HCT116 (cell line): ENCODE data around the gene KRTAP10-9. TPM values are rescaled to one million over a fixed set of nuclear protein-coding genes. Genes with fewer than 3 reads are reported as not detected.

Experiments
- ATAC-seq: fragments of 200-7000 bp; cut with Tn5 transposase; 2 replicates; pipeline ENCODE4 v1.9.1; 2020; ENCODE audit warnings: mild to moderate bottlenecking, moderate library complexity
- BruUV-seq: library from RNA; stranded (reverse); fragments of 400-500 nt; replicated peaks from 2 replicates; lab custom pipeline; 2021; lab: Mats Ljungman, UMichigan
- CTCF ChIA-PET: fragments of 300-600 bp; sonication (Branson Sonifier 250); formaldehyde crosslinking; loops from one replicate; lab custom pipeline; 2021; ENCODE audit warnings: antibody characterized with exemption; lab: Charles Lee
- POLR2A ChIA-PET: fragments of 300-600, 350-600 bp; sonication (Branson Sonifier 250); formaldehyde crosslinking; loops from one replicate; lab custom pipeline; 2021; ENCODE audit warnings: antibody characterized with exemption; lab: Charles Lee
- RAD21 ChIA-PET, 2 experiments: fragments of 300-600 bp; sonication (Branson Sonifier 250); formaldehyde crosslinking; loops; one replicate each; lab custom pipeline; 2023; ENCODE audit warnings: low total read pairs in 2 of 2; ENCODE audit not compliant: uncharacterized antibody in 2 of 2, unreplicated experiment in 2 of 2, low non-redundant PET in 1 of 2; lab: Charles Lee
- DNase-seq: peaks from one replicate; pipeline ENCODE4 v3.0.0-alpha.2; 2010; ENCODE audit warnings: low read depth, low spot score
- H2AFZ ChIP-seq: fragments of 200-600 bp; shearing (Covaris generic), sonication (generic); 2 replicates; pipeline ENCODE4 v1.6.1; 2017; ENCODE audit warnings: low read depth, mixed run types, mixed read lengths, antibody characterized with exemption, low read length; ENCODE audit not compliant: poor library complexity, severe bottlenecking
- H3K27ac ChIP-seq: 2 replicates; pipeline ENCODE4 v1.5.1; 2012; ENCODE audit warnings: low read depth, low read length
- H3K27me3 ChIP-seq: fragments of 200-600 bp; sonication (generic); 2 replicates; pipeline ENCODE4 v1.6.1; 2016; ENCODE audit warnings: mixed run types, low read length, mixed read lengths; ENCODE audit not compliant: insufficient read depth
- H3K36me3 ChIP-seq, 2 experiments: fragments of 200-500 bp in 1 of 2; fragments of 200-600 bp in 1 of 2; sonication (Bioruptor generic) in 1 of 2; sonication (generic) in 1 of 2; 2 replicates each; pipeline versions ENCODE4 v1.5.1 to v1.6.1; 2014 to 2016; ENCODE audit warnings: low read length in 2 of 2, inconsistent platforms in 1 of 2, mixed read lengths in 1 of 2, mixed run types in 1 of 2; ENCODE audit not compliant: insufficient read depth in 2 of 2, control insufficient read depth in 1 of 2
- H3K4me1 ChIP-seq, 2 experiments: fragments of 200-600 bp in 1 of 2; sonication (generic) in 1 of 2; 2 replicates each; pipeline versions ENCODE4 v1.5.1 to v1.6.1; 2012 to 2017; ENCODE audit warnings: low read length in 2 of 2, inconsistent platforms in 1 of 2, mild to moderate bottlenecking in 1 of 2, mixed read lengths in 1 of 2, mixed run types in 1 of 2, moderate library complexity in 1 of 2; ENCODE audit not compliant: insufficient read depth in 2 of 2, control insufficient read depth in 1 of 2
- H3K4me2 ChIP-seq: fragments of 200-600 bp; sonication (generic); 2 replicates; pipeline ENCODE4 v1.6.1; 2017; ENCODE audit warnings: mixed run types, low read length, mixed read lengths
- H3K4me3 ChIP-seq, 2 experiments: fragments of 200-600 bp in 1 of 2; sonication (generic) in 1 of 2; replicated peaks in 1 of 2; 2 replicates each; pipeline ENCODE4 v1.5.1; 2011 to 2016; ENCODE audit warnings: low read length in 2 of 2, control low read depth in 1 of 2, low read depth in 1 of 2, mild to moderate bottlenecking in 1 of 2, mixed read lengths in 1 of 2, mixed run types in 1 of 2
- H3K79me2 ChIP-seq: fragments of 200-600 bp; sonication (generic); 2 replicates; pipeline ENCODE4 v1.6.1; 2017; ENCODE audit warnings: mild to moderate bottlenecking, mixed run types, low read length, moderate library complexity, mixed read lengths; ENCODE audit not compliant: insufficient read depth
- H3K9ac ChIP-seq: fragments of 200-600 bp; sonication (generic); 2 replicates; pipeline ENCODE4 v1.6.1; 2016; ENCODE audit warnings: low read length, mixed read lengths
- H3K9me2 ChIP-seq: fragments of 200-600 bp; sonication (generic), shearing (Covaris generic); 2 replicates; pipeline ENCODE4 v1.6.1; 2017; ENCODE audit warnings: mixed run types, mild to moderate bottlenecking, moderate library complexity; ENCODE audit not compliant: insufficient read depth
- H3K9me3 ChIP-seq, 2 experiments: fragments of 200-500 bp in 1 of 2; fragments of 200-600 bp in 1 of 2; sonication (Bioruptor generic) in 1 of 2; sonication (generic) in 1 of 2; 2 replicates each; pipeline ENCODE4 v1.6.1; 2014 to 2017; ENCODE audit warnings: low read length in 2 of 2, mixed read lengths in 2 of 2, inconsistent platforms in 1 of 2, low read depth in 1 of 2, mild to moderate bottlenecking in 1 of 2, mixed run types in 1 of 2, moderate library complexity in 1 of 2; ENCODE audit not compliant: control insufficient read depth in 1 of 2, insufficient read depth in 1 of 2
- H4K20me1 ChIP-seq: fragments of 200-600 bp; sonication (generic), shearing (Covaris generic); 2 replicates; pipeline ENCODE4 v1.6.1; 2017; ENCODE audit warnings: mixed run types, mild to moderate bottlenecking, moderate library complexity; ENCODE audit not compliant: insufficient read depth
- ATF3 ChIP-seq: IDR thresholded peaks from 2 replicates; pipeline ENCODE4 v1.6.1; 2012
- CBX3 ChIP-seq: IDR thresholded peaks from 2 replicates; pipeline ENCODE4 v1.6.1; 2012; ENCODE audit warnings: low read depth
- ELF1 ChIP-seq: IDR thresholded peaks from 2 replicates; pipeline ENCODE4 v1.6.1; 2012; ENCODE audit warnings: low read depth, borderline replicate concordance
- EZH2phosphoT487 ChIP-seq: fragments of 200-600 bp; IDR thresholded peaks from 2 replicates; pipeline ENCODE4 v1.6.1; 2018; ENCODE audit warnings: antibody characterized with exemption, borderline replicate concordance
- FOSL1 ChIP-seq: IDR thresholded peaks from 2 replicates; pipeline ENCODE4 v1.6.1; 2012; ENCODE audit warnings: low read depth
- JUND ChIP-seq: IDR thresholded peaks from 2 replicates; pipeline ENCODE4 v1.6.1; 2012
- POLR2A ChIP-seq: IDR thresholded peaks from 2 replicates; pipeline ENCODE4 v1.7.0; 2011; ENCODE audit warnings: borderline replicate concordance; ENCODE audit not compliant: insufficient read depth, insufficient read length; ENCODE audit errors: extremely low read depth
- RAD21 ChIP-seq: IDR thresholded peaks from 2 replicates; pipeline ENCODE4 v1.6.1; 2012; ENCODE audit warnings: low read depth, mild to moderate bottlenecking
- SP1 ChIP-seq: IDR thresholded peaks from 2 replicates; pipeline ENCODE4 v1.6.1; 2012; ENCODE audit warnings: low read depth
- TCF7L2 ChIP-seq: IDR thresholded peaks from 2 replicates; pipeline ENCODE4 v1.7.0; 2011; ENCODE audit warnings: borderline replicate concordance, inconsistent platforms; ENCODE audit not compliant: insufficient read depth, insufficient read length; ENCODE audit errors: extremely low read depth
- ZFX ChIP-seq: fragments of 450-650 bp; IDR thresholded peaks from 2 replicates; pipeline ENCODE4 v1.6.1; 2017
- intact Hi-C: fragments of 100-400 bp; cut with micrococcal nuclease; formaldehyde crosslinking; loops from 2 replicates; pipeline ENCODE4 v1.10.0; 2022
- total RNA-seq: library from RNA; stranded (reverse); gene quantifications from one replicate; pipeline ENCODE4 v1.2.1, GENCODE V29; 2021; ENCODE audit not compliant: unreplicated experiment
- TF ChIP-seq, protein P1 (sequence below), 3 experiments: fragments of 200-600 bp in 1 of 3; sonication (generic) in 1 of 3; IDR thresholded peaks in 2 of 3; conservative IDR thresholded peaks in 1 of 3; 2 replicates each; pipeline ENCODE4 v1.5.1; 2012 to 2017; ENCODE audit warnings: low read depth in 2 of 3, low read length in 2 of 3, antibody characterized with exemption in 1 of 3, borderline replicate concordance in 1 of 3, control low read depth in 1 of 3, mild to moderate bottlenecking in 1 of 3, mixed read lengths in 1 of 3, mixed run types in 1 of 3, moderate library complexity in 1 of 3; ENCODE audit not compliant: insufficient read depth in 1 of 3
- TF ChIP-seq, protein P2 (sequence below): IDR thresholded peaks from 2 replicates; pipeline ENCODE4 v1.6.1; 2012
- TF ChIP-seq, protein P3 (sequence below): IDR thresholded peaks from 2 replicates; pipeline ENCODE4 v1.6.1; 2011; ENCODE audit warnings: mild to moderate bottlenecking, low read length, moderate library complexity; ENCODE audit not compliant: insufficient replicate concordance; ENCODE audit errors: extremely low read depth

The KRTAP10-9 gene
- total RNA-seq, 1 experiment from 2014 or later, result not detected

GRCh38 chr21:44578371-44579055, 48.4 kb upstream of the KRTAP10-9 start:
- Histone ChIP-seq H3K27ac (no peak overlapping the region), H3K36me3 (no peaks in the 10 kb centered on the region), H3K4me2 (no peak overlapping the region), H3K27me3 (no peaks in the 10 kb centered on the region), H3K4me3 (no peak overlapping the region), H2AFZ (no peak overlapping the region), H3K79me2 (no peaks in the 10 kb centered on the region), H3K9me3 (peaks cover 0 to 4% of the 10 kb centered on the region in 2 experiments; a peak in 2 of 4 replicates), H3K4me1 (peaks cover 0 to 3% of the 10 kb centered on the region in 2 experiments; a peak in 1 of 4 replicates), H4K20me1 (no peaks in the 10 kb centered on the region), H3K9ac (no peak overlapping the region), H3K9me2 (no peaks in the 10 kb centered on the region)
- TF ChIP-seq ELF1 (no peak), POLR2A (no peak), RAD21 (no peak), CBX3 (no peak), SP1 (no peak), TCF7L2 (no peak), EZH2phosphoT487 (no peak), ATF3 (no peak), JUND (no peak), FOSL1 (no peak), ZFX (no peak)
- TF ChIP-seq, protein P1, sequence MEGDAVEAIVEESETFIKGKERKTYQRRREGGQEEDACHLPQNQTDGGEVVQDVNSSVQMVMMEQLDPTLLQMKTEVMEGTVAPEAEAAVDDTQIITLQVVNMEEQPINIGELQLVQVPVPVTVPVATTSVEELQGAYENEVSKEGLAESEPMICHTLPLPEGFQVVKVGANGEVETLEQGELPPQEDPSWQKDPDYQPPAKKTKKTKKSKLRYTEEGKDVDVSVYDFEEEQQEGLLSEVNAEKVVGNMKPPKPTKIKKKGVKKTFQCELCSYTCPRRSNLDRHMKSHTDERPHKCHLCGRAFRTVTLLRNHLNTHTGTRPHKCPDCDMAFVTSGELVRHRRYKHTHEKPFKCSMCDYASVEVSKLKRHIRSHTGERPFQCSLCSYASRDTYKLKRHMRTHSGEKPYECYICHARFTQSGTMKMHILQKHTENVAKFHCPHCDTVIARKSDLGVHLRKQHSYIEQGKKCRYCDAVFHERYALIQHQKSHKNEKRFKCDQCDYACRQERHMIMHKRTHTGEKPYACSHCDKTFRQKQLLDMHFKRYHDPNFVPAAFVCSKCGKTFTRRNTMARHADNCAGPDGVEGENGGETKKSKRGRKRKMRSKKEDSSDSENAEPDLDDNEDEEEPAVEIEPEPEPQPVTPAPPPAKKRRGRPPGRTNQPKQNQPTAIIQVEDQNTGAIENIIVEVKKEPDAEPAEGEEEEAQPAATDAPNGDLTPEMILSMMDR (IDR thresholded peaks at IDR 0.05 in 2 of 3, conservative IDR thresholded peaks at IDR 0.05 in 1 of 3; ENCODE audit: borderline replicate concordance in 1 of 3, insufficient read depth in 1 of 3, low read depth in 2 of 3, low read length in 2 of 3), result no peak
- TF ChIP-seq, protein P2, sequence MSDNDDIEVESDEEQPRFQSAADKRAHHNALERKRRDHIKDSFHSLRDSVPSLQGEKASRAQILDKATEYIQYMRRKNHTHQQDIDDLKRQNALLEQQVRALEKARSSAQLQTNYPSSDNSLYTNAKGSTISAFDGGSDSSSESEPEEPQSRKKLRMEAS, result no peak
- TF ChIP-seq, protein P3, sequence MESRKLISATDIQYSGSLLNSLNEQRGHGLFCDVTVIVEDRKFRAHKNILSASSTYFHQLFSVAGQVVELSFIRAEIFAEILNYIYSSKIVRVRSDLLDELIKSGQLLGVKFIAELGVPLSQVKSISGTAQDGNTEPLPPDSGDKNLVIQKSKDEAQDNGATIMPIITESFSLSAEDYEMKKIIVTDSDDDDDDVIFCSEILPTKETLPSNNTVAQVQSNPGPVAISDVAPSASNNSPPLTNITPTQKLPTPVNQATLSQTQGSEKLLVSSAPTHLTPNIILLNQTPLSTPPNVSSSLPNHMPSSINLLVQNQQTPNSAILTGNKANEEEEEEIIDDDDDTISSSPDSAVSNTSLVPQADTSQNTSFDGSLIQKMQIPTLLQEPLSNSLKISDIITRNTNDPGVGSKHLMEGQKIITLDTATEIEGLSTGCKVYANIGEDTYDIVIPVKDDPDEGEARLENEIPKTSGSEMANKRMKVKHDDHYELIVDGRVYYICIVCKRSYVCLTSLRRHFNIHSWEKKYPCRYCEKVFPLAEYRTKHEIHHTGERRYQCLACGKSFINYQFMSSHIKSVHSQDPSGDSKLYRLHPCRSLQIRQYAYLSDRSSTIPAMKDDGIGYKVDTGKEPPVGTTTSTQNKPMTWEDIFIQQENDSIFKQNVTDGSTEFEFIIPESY, result no peak
- ChIA-PET RAD21 (no interaction called here), CTCF (no interaction called here), POLR2A (no interaction called here)
- DNase-seq (no peak), ATAC-seq (no peak)
- intact Hi-C loops, result no loop called here
- BruUV-seq, result no TSS peak
